Occipital lobe (tissue), 2 donors: ENCODE results near the gene SV2C. TPM values are rescaled to one million over a fixed set of nuclear protein-coding genes. Genes with fewer than 3 reads are reported as not detected.
"Not testable (repeated sequence)": the region's sequence is repeated elsewhere in the genome, so short reads cannot be mapped to it uniquely, and the experiment has no call there.

Source experiments
- DNase-seq: peaks from one replicate; lab custom pipeline; 2025; lab: John Stamatoyannopoulos, UW
- total RNA-seq: library from RNA; depleted of rRNA; stranded (reverse); fragments of >200 nt; gene quantifications from one replicate; pipeline ENCODE4 v1.2.3, GENCODE V29; 2014

SV2C gene
- total RNA-seq, 1 donor from 2014 or later, result 1.7 TPM

DNA sequence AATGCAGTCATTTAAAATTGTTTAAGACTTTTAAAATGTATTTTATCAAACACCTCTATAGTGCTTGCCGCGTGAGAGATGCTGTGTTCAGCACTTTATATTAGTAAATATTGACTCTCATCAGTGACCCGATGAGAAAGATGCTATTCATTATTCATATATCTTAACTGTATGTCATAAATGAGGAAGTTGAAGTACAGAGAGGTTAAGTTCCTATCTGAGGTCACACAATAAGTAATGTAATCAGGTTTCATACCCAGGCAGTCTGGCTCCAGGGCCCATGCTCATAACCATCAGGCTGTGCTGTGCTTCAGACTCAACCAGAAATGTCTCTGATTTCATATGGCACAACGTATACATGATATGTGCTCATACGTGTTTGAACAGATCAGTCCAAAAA lies 119.0 kb downstream of the SV2C start:
- DNase-seq, result no peak

DNA sequence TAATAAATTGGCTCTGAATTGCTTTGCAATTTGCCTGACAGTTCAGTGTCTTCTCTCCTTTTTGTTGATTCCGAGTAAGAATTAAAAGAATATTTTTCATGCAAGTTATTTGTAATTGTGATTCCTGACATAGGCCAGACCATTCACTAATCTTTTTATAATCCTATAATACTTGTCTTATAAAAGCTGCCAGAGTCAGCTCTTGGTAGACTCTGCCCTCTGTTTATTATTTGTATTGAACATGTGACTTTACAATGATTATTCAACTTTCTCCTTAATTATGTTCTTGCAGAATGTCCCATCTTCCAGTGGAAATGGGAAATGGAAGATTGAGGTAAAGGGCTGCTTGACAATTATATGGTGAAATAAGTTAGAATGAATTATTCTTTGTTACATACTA lies 121.0 kb downstream of the SV2C start:
- no peak for DNase-seq

DNA sequence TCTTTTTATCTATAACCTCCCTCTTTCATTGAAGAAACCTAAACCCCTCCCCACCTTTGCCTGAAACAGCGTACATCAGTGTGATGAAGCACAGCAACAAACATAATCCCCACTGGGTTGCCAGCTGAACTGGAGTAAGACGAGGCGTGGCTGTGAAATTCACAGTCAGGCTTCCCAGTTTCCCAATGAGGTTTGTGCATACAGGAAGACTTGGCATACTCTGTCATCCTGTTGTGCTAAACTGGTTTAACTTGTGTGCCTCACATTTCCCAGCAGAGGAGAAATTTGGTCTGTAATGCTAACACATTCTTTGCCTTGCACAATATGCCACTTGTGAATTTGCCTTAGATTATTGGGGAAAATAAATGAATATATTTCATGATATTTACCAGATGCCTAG lies 121.5 kb downstream of the SV2C start:
- DNase-seq, result no peak

DNA sequence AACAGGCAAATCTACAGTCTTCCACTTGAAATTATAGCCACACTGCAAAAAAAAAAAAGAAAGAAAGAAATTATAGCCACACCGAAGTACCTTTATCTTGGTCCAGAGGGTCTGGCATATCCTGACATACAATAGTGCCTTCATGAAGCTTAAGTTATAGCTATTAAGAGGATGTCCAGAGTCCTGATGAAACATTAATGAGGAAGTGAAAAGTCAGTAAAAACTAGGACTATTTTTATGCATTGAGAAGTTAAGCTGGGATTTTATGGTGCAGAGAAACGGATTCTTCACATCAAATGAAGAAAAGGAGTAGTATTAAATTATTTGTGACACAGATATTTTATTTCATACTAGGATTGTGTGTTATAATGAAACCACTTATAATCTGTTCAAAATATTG lies 123.9 kb downstream of the SV2C start:
- no peak for DNase-seq

DNA sequence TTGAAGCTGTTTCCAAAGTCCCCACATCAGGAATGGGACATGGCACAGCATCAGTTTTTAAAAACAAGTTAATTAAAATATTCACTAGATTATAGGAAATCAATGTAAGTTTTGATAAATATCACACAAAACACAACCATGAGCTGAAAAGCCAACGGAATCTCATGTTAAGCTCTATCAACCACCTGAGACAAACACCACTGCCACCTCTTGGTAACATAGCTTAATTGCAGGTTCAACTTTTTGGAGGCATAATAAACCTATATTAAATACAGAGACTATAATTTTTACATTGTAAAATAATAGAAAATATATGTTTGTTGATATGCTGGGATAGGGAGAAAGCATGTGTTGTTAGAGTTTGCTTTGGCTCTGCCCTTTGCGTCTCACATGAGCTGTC lies 126.1 kb downstream of the SV2C start:
- no peak for DNase-seq

DNA sequence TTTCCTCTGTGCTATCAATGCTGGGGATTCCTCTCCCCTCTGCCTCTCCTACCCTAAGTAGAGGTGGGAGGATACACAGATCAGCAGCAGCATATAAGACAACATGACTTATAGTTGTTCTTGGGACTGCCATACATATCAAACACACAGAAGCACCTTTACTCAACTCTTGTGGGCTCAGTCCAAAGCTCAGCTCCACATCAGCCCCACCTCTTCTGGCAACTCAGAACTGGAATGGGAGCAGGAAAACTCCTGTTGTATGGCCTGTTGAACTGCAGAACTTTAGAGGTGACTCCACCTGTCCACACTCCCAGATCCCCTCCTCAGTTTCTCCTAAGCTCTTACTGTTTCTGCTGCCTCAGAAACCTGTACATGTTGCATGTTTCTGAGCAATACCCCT lies 127.8 kb downstream of the SV2C start:
- DNase-seq, result no peak

DNA sequence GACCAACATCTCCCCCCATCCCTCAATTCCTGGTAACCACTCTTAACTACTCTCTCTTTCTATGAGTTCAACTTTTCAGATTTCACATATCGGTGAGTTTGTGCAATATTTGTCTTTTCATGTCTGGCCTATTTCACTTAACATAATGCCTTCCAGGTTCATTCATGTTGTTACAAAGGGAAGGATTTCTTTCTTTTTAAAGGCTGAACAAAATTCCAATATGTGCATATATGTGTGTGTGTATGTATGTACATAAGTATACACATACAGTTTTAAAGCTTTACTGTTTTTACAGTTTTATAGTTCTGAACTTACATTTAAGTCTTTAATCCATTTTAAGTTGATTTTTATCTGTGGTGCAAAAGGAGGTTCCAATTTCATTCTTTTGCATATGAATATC lies 130.7 kb downstream of the SV2C start:
- no peak for DNase-seq

DNA sequence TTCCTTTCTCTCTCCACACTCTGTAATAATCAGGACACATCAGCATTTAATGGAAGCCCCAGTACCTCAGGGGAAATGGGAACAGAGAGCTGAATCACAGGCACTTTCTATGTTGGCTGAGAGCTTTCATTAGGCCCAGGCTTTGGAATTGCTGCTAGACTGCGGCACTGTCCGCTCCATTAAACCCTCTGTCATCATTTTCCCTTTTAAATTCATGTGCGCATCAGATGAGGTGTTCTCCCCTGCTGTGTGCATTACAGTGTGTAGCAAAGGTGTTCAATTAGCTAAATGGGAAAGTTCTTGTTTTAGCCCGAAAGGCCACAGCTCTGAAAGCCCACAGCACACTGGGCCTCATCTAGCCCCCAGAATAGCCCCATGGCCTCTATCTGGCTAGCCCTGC lies 133.6 kb downstream of the SV2C start:
- no peak for DNase-seq

DNA sequence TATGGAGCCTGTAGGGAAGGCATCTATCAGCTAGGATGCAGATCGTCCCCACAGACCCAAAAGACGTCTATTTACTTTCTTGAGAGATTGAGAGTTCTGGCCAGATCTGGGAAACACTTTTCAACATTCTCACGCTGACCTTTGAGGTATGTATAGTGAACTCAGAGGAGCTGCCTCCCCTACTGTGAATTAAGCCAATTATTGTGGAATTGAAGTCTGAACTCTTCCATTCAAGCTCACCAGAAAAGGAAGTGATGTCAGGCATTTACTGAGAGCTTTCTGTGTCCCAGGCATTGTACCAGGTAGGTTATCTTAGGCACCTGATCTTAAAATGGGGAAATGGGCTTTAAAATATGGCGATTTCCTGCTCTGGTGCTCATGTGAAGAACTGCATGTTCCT lies 136.5 kb downstream of the SV2C start:
- DNase-seq, result no peak

DNA sequence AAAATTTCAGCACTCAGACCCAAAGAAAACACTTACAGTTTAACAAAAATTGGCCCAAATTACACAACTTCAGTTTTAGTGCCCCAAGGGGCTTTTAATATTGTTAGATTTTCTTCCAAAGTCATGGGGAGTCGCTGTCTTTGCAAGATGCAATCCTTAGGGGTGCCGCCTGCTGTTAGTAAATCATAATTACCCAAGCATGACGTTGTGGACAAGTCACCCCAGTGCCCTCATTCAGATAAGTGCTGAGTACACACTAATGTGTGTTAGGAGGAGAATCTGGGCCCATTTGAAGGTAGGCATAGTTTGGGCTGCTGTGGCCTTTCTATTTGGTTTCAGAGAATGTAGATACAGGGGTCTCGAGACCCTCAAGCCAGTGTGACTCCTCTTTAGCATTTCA lies 138.1 kb downstream of the SV2C start:
- DNase-seq, result no peak

DNA sequence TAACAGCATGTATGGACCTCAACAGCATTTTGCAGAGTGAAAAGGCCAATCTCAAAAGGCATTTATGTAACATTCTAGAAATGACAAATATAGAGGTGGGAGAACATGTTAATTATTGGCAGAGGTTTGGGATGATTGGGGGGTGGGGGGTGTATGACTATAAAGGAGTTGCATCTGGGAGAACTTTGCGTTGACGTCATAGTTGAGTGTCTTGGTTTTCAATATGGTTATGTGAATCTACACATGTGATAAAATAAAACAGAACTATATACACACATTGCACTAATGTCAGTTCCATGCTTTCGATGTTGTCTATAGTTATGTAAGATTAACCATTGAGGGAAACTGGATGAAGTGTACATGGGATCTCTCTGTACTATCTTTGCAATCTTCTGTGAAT lies 139.1 kb downstream of the SV2C start:
- DNase-seq, result no peak

DNA sequence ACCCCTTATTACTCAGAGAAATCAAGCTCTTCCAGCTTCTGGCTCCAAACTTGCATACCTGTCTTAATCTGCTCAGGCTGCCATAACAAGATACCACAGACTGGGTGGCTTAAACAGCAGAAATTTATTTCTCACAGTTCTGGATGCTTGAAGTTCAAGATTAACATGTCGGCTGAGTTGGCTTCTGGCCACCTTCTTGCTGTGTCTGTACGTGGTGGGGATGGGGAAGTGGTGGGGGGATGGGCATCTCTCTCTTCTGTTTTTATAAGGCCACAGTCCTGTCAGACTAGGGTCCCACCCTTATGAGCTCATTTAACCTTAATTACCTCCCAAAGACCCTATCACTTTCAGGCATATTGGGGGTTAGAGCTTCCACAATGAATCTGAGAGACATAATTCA lies 140.5 kb downstream of the SV2C start:
- DNase-seq, result no peak

DNA sequence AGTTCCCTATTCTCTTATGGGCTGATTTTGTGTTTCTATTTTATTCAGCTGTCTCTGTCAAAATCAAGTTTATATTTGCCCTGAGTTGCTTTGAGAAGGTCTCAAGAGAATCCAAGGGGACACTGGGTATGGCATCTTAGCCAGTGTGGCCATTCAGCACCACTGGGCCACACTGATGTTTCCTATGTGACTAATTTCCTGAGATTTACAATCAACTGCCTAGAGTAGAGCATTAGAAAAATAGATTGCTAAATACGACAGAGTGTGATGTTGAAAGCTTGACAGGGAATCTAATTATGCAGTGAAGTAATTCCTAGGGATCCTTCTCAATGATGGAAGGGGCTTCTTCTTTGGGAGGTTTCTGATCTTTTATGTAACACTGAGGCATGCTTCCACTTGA lies 141.7 kb downstream of the SV2C start:
- DNase-seq, result no peak

DNA sequence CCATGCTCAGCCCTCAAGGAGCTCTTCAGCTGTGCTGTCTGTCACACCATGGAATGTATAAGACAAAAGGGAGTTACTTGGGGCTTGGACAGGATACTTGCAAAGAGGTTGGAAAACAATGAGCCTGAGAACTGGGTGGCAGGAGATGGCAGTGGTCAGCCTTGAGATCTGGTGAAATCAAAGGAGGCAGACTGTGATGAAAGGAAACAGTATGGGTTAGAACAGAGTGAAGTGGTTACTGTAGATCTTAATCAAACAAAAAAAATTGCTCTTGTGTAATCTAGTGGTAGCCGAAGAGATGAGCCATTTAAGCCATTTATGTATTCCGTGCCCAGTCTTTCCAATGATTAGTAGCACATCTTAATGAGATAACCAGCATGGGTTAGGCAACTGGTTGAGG lies 142.2 kb downstream of the SV2C start:
- no peak for DNase-seq

DNA sequence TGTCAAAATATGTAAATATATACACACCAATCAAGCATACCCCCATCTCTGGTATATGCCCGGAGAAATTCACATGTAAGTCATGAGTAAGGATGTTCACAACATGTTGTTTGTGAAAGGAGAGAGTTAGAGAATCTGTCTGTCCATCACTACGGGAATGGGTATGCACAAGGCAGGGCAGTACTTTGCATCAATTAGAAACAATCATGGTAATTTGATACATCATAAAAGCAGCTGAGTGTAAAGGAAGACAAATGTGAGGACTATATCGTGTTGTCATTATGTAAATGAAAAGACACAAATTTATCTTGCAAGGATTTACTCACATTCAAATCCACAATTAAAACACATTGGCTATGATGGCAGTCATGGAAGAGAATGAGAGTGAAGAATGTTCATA lies 146.7 kb downstream of the SV2C start:
- no peak for DNase-seq

DNA sequence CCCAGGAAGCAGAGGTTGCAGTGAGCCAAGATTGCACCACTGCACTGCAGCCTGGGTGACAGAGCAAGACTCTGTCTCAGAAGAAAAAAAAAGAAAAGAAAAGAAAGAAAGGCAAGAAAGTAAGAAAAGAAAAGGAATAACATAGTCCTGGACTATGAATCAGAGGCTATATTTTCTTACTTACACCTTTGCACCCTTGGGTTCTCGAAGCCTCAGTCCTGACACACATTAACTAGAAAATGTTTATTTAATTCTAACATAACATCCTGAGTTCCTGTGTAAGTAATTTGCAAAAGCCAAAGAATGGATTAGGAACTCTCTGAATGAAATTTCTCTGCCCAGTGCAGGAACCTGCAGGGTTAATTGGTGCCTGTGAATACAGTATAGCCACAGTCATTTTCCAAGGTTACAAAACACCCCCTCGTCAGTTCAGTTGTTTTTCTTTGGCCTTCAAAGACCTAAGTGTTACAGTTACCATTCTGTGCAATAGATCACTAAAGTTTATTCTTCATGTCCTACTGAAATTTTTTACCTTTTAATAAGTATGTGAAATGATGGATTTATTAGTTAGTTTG lies 147.6 kb downstream of the SV2C start:
- no peak for DNase-seq

DNA sequence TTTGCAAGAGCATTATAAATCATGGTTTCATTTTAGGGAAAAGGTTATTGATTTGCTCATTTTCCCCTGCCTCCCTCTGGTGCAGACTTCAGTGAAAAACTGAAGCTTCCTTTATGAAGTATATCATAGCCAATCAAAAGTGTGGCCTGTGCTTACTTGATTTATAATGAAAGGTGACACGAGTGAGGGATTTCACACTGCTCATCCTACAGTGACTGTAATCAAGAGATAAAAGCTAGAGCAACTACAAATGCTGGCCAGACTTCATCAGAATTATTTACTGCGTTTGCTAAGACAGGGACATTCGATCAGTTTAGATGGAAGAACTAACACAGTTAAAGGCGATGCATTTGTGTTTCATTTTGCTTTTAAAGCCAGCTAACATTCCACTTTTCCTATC lies 151.5 kb downstream of the SV2C start:
- no peak for DNase-seq

DNA sequence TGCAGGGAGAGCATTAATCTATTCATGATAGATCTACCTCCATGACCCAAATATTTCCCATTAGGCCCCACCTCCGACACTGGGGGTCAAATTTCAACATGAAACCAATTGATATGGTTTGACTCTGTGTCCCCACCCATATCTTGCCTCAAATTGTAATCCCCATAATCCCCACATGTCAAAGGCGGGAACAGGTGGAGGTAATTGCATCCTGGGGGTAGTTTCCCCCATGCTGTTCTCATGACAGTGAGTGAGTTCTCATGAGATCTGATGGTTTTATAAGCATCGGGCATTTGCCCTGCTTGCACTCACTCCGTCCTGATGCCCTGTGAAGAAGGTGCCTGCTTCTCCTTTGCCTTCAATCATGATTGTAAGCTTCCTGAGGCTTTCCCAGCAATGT lies 153.5 kb downstream of the SV2C start:
- DNase-seq, result no peak

DNA sequence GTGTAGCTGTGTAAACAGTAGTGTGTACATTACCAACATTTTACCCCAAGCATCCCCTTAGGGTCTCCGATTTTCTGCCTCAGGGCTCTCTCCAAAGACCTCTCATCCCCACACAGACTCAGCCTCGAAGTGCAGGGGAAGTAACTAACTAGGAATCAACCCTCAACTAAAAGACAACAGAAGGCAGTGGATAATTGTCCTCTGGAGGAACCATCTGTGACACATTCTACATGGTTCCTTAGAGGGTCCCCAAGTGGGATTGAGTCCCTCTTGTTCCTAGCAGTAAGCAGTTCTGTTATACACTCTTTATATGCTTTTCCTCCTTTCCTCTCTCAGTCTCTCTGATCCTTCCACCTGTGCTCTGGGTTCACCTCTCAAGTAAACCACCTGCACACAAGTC lies 157.2 kb downstream of the SV2C start:
- no peak for DNase-seq

DNA sequence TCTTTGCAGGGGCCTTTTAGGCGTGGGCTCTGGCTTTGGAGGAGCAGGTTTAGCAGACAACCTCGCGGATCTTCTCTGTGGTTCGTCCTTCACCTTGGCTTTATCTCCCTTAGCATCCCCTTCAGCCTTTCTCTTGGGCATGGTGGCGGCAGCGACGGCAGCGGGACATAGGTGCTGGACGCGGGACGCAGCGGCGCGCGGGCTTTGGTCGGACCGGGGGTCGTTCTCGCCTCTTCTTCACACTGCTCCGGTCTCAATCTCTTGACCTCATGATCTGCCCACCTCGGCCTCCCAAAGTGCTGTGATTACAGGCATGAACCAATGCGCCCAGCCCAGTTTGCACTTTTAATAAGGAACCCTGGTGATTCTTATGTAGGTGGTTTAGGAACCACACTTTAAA lies 159.0 kb downstream of the SV2C start:
- not testable (repeated sequence) for DNase-seq

DNA sequence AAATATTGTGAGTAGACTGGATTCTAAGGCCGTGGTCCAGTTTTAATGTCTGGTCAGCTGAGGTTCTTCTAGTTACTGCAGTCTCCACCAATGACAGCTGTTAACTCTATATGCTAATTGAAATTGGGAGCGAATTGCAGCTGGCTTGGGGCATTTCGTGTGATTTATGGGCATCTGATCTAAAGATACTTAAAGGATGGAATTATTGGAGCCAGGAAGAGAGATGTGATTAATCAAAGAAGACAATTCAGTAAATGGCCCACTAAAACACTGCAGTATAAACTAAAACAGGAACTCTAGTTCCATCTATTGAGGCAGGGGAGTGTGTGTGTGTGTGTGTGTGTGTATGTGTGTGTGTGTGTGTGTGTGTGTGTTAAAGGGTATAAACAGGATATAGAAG lies 162.4 kb downstream of the SV2C start:
- no peak for DNase-seq

DNA sequence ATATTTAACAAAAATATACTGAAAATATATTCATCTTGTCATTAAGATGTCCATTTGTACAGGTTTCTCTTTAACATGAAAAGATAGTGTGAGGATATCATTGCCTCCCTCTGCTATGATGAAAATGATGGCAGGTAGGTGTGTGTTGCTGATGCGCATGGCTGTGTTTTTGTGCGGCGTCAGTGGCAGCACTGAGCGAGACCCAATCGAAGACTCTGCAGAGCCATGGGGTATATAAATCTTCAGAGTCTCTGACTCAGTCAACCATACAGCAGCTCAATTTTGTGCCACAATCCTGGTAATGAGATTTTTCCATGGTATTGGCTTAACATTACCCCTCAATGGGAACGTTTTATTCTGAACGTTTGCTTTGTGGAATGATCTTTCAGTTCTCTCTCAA lies 166.4 kb downstream of the SV2C start:
- no peak for DNase-seq

DNA sequence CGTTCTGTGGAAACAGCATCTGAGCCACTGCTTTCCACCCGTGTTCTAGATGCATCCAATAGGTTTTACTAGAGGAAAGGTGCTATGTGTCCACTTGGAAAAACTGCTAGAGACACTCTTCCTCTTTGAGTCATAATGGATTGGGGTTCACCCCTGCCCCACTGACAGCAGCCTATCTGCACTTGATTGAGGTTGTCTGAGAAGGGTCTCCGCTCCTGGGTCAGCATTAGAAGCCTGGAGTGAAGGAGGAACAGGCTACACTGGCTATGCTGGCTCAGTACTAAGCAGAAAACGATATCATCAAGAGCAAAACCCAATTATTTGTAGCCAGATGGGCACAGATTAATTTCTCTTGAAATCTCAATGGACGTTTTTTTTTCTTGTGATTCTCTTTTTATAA lies 167.3 kb downstream of the SV2C start:
- no peak for DNase-seq

DNA sequence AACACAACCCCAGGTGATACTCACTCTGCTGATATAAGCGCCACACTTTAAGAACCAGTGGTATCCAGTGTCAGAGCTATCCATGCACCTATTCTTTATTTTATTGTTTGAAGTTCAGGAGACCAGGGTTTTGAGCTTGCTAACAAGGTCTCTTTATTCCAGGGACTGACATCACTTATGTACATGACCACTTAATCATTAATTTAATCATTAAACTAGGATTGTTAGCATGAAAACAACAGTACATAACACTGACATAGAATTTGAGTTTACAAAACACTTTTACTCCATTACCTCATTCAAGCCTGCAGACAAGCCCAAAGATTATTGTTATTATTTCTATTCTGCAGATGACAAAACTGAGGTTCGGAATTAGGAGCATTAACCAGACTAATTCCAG lies 168.5 kb downstream of the SV2C start:
- no peak for DNase-seq

DNA sequence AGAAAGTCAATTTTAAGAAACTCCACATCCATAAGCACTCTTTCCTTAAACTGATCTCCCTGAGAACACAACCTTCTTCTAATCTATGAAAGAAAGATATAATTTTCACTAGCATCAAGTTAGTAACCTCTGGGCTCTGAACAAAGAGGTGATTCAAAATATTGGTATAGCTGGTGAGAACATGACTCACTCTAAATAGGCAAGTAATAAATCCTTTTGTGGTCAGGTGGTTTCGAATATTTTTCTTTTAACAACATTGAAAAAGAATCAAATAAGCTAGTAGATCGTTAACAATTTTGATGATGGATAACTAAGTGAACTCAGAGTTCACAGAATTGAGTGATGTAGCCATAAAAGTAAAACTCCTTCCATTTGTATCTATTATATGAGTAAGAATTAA lies 169.3 kb downstream of the SV2C start:
- no peak for DNase-seq
